ENCODE results near the gene UQCRC2.
A peak's percentile ranks its signal among the peaks of the same experiment; 100 is the strongest.

UQCRC2 gene

GRCh38 chr16:21985524-21985923 lies 32.4 kb downstream of the UQCRC2 start:
- H3K9me3 ChIP-seq (replicated peaks; ENCODE audit: low read length) = no peaks in the 10 kb centered on the region
- no peak overlapping the region for H3K4me3 ChIP-seq (ENCODE audit: low read length)
- peaks cover 40% of the 10 kb centered on the region for H3K36me3 ChIP-seq (ENCODE audit: insufficient read depth, low read length)
- no peak overlapping the region for H3K4me2 ChIP-seq (ENCODE audit: low read length)
- H3K9ac ChIP-seq (ENCODE audit: low read depth, low read length) = no peak overlapping the region
- H3K27me3 ChIP-seq (ENCODE audit: control insufficient read depth, insufficient read depth, low read length) = no peaks in the 10 kb centered on the region
- no peaks in the 10 kb centered on the region for H3K4me1 ChIP-seq (ENCODE audit: control insufficient read depth, insufficient read depth, low read length)

GRCh38 chr16:21986692-21987246 lies 33.6 kb downstream of the UQCRC2 start:
- H3K9me3 ChIP-seq (replicated peaks; ENCODE audit: low read length) = no peaks in the 10 kb centered on the region
- H3K36me3 ChIP-seq (ENCODE audit: insufficient read depth, low read length) = peaks cover 29% of the 10 kb centered on the region
- H3K27me3 ChIP-seq (ENCODE audit: control insufficient read depth, insufficient read depth, low read length) = no peaks in the 10 kb centered on the region
- H3K4me2 ChIP-seq (ENCODE audit: low read length) = no peak overlapping the region
- H3K4me3 ChIP-seq (ENCODE audit: low read length) = no peak overlapping the region
- H3K4me1 ChIP-seq (ENCODE audit: control insufficient read depth, insufficient read depth, low read length) = no peaks in the 10 kb centered on the region
- no peak overlapping the region for H3K9ac ChIP-seq (ENCODE audit: low read depth, low read length)

GRCh38 chr16:21987498-21987897 lies 34.3 kb downstream of the UQCRC2 start:
- Histone ChIP-seq H3K9ac (ENCODE audit: low read depth, low read length) (no peak overlapping the region), H3K27me3 (ENCODE audit: control insufficient read depth, insufficient read depth, low read length) (no peaks in the 10 kb centered on the region), H3K4me1 (ENCODE audit: control insufficient read depth, insufficient read depth, low read length) (no peaks in the 10 kb centered on the region), H3K4me2 (ENCODE audit: low read length) (no peak overlapping the region), H3K4me3 (ENCODE audit: low read length) (no peak overlapping the region), H3K9me3 (replicated peaks; ENCODE audit: low read length) (no peaks in the 10 kb centered on the region), H3K36me3 (ENCODE audit: insufficient read depth, low read length) (peaks cover 24% of the 10 kb centered on the region)

- Histone ChIP-seq H3K27me3 (ENCODE audit: control insufficient read depth, insufficient read depth, low read length) (no peaks in the 10 kb centered on the region), H3K4me3 (ENCODE audit: low read length) (no peak overlapping the region), H3K9ac (ENCODE audit: low read depth, low read length) (no peak overlapping the region), H3K36me3 (ENCODE audit: insufficient read depth, low read length) (peaks cover 9% of the 10 kb centered on the region), H3K9me3 (replicated peaks; ENCODE audit: low read length) (no peaks in the 10 kb centered on the region), H3K4me1 (ENCODE audit: control insufficient read depth, insufficient read depth, low read length) (no peaks in the 10 kb centered on the region), H3K4me2 (ENCODE audit: low read length) (no peak overlapping the region)
Measured at GRCh38 chr16:21989133-21989532, 36.0 kb downstream of the UQCRC2 start.

- Histone ChIP-seq H3K4me1 (ENCODE audit: control insufficient read depth, insufficient read depth, low read length) (no peaks in the 10 kb centered on the region), H3K27me3 (ENCODE audit: control insufficient read depth, insufficient read depth, low read length) (no peaks in the 10 kb centered on the region), H3K4me3 (ENCODE audit: low read length) (no peak overlapping the region), H3K36me3 (ENCODE audit: insufficient read depth, low read length) (peaks cover 3% of the 10 kb centered on the region), H3K9ac (ENCODE audit: low read depth, low read length) (no peak overlapping the region), H3K9me3 (replicated peaks; ENCODE audit: low read length) (no peaks in the 10 kb centered on the region), H3K4me2 (ENCODE audit: low read length) (no peak overlapping the region)
Measured at GRCh38 chr16:21989751-21990150, 36.6 kb downstream of the UQCRC2 start.

- Histone ChIP-seq H3K4me1 (ENCODE audit: control insufficient read depth, insufficient read depth, low read length) (no peaks in the 10 kb centered on the region), H3K27me3 (ENCODE audit: control insufficient read depth, insufficient read depth, low read length) (no peaks in the 10 kb centered on the region), H3K9me3 (replicated peaks; ENCODE audit: low read length) (no peaks in the 10 kb centered on the region), H3K36me3 (ENCODE audit: insufficient read depth, low read length) (no peaks in the 10 kb centered on the region), H3K4me2 (ENCODE audit: low read length) (no peak overlapping the region), H3K4me3 (ENCODE audit: low read length) (no peak overlapping the region), H3K9ac (ENCODE audit: low read depth, low read length) (no peak overlapping the region)
Measured at GRCh38 chr16:21990381-21990944, 37.3 kb downstream of the UQCRC2 start.

GRCh38 chr16:21991621-21992020 lies 38.5 kb downstream of the UQCRC2 start:
- H3K4me3 ChIP-seq (ENCODE audit: low read length) = no peak overlapping the region

GRCh38 chr16:21994856-21995465 lies 41.8 kb downstream of the UQCRC2 start:
- no peaks in the 10 kb centered on the region for H3K27me3 ChIP-seq (ENCODE audit: control insufficient read depth, insufficient read depth, low read length)
- no peaks in the 10 kb centered on the region for H3K36me3 ChIP-seq (ENCODE audit: insufficient read depth, low read length)
- no peak overlapping the region for H3K4me3 ChIP-seq (ENCODE audit: low read length)
- no peak overlapping the region for H3K4me2 ChIP-seq (ENCODE audit: low read length)
- no peak overlapping the region for H3K9ac ChIP-seq (ENCODE audit: low read depth, low read length)
- H3K9me3 ChIP-seq (replicated peaks; ENCODE audit: low read length) = no peaks in the 10 kb centered on the region
- no peaks in the 10 kb centered on the region for H3K4me1 ChIP-seq (ENCODE audit: control insufficient read depth, insufficient read depth, low read length)

More at GRCh38 chr16:21991621-21992020, 38.5 kb downstream of the UQCRC2 start:
- no peaks in the 10 kb centered on the region for H3K27me3 ChIP-seq (ENCODE audit: control insufficient read depth, insufficient read depth, low read length)
- H3K36me3 ChIP-seq (ENCODE audit: insufficient read depth, low read length) = no peaks in the 10 kb centered on the region
- H3K4me1 ChIP-seq (ENCODE audit: control insufficient read depth, insufficient read depth, low read length) = no peaks in the 10 kb centered on the region
- no peaks in the 10 kb centered on the region for H3K9me3 ChIP-seq (replicated peaks; ENCODE audit: low read length)
- no peak overlapping the region for H3K4me2 ChIP-seq (ENCODE audit: low read length)
- no peak overlapping the region for H3K9ac ChIP-seq (ENCODE audit: low read depth, low read length)

- Histone ChIP-seq H3K9me3 (replicated peaks; ENCODE audit: low read length) (no peaks in the 10 kb centered on the region), H3K9ac (ENCODE audit: low read depth, low read length) (no peak overlapping the region), H3K4me3 (ENCODE audit: low read length) (no peak overlapping the region), H3K36me3 (ENCODE audit: insufficient read depth, low read length) (no peaks in the 10 kb centered on the region), H3K4me1 (ENCODE audit: control insufficient read depth, insufficient read depth, low read length) (peaks cover 14% of the 10 kb centered on the region), H3K4me2 (ENCODE audit: low read length) (no peak overlapping the region), H3K27me3 (ENCODE audit: control insufficient read depth, insufficient read depth, low read length) (no peaks in the 10 kb centered on the region)
Measured at GRCh38 chr16:21996923-21997696, 43.9 kb downstream of the UQCRC2 start.

- H3K4me2 ChIP-seq (ENCODE audit: low read length) = no peak overlapping the region
- peaks cover 16% of the 10 kb centered on the region for H3K4me1 ChIP-seq (ENCODE audit: control insufficient read depth, insufficient read depth, low read length)
- no peaks in the 10 kb centered on the region for H3K36me3 ChIP-seq (ENCODE audit: insufficient read depth, low read length)
- H3K27me3 ChIP-seq (ENCODE audit: control insufficient read depth, insufficient read depth, low read length) = no peaks in the 10 kb centered on the region
- H3K9me3 ChIP-seq (replicated peaks; ENCODE audit: low read length) = no peaks in the 10 kb centered on the region
- no peak overlapping the region for H3K9ac ChIP-seq (ENCODE audit: low read depth, low read length)
- H3K4me3 ChIP-seq (ENCODE audit: low read length) = no peak overlapping the region
Measured at GRCh38 chr16:21997697-21998480, 44.7 kb downstream of the UQCRC2 start.

- Histone ChIP-seq H3K27me3 (ENCODE audit: control insufficient read depth, insufficient read depth, low read length) (no peaks in the 10 kb centered on the region), H3K4me2 (ENCODE audit: low read length) (peak overlapping the region; percentile 82), H3K36me3 (ENCODE audit: insufficient read depth, low read length) (no peaks in the 10 kb centered on the region), H3K9ac (ENCODE audit: low read depth, low read length) (peak overlapping the region; percentile 17), H3K4me3 (ENCODE audit: low read length) (peak overlapping the region; percentile 63), H3K9me3 (replicated peaks; ENCODE audit: low read length) (no peaks in the 10 kb centered on the region), H3K4me1 (ENCODE audit: control insufficient read depth, insufficient read depth, low read length) (peaks cover 16% of the 10 kb centered on the region)
Measured at GRCh38 chr16:22001591-22001990, 48.4 kb downstream of the UQCRC2 start.
